Retinal pigment epithelial cell (primary cell): Measurements from ENCODE around the gene GLI1.
"Not testable (repeated sequence)": the region's sequence is repeated elsewhere in the genome, so short reads cannot be mapped to it uniquely, and the experiment has no call there.

Experiments
- DNase-seq: peaks from one replicate; pipeline ENCODE4 v3.0.0-alpha.2; 2010; ENCODE audit warnings: low read depth
- H3K4me3 ChIP-seq: 2 replicates; pipeline ENCODE4 v1.5.1; 2011; ENCODE audit warnings: mild to moderate bottlenecking, low read length, control low read depth, moderate library complexity
- CTCF ChIP-seq: conservative IDR thresholded peaks from 2 replicates; pipeline ENCODE4 v1.5.1; 2011; ENCODE audit warnings: low read depth, low read length, control low read depth, inconsistent platforms

Gene GLI1

GRCh38 chr12:57491393-57492280 is 32.1 kb downstream of the GLI1 start:
- peak; percentile 17 for TF ChIP-seq CTCF
- no peak overlapping the region for H3K4me3 ChIP-seq
- DNase-seq: no peak

GRCh38 chr12:57495051-57495701 is 35.6 kb downstream of the GLI1 start:
- DNase-seq, H3K4me3 ChIP-seq: not testable (repeated sequence)

- H3K4me3 ChIP-seq: no peak overlapping the region
- DNase-seq: no peak
- no peak for TF ChIP-seq CTCF
Observed at GRCh38 chr12:57496822-57497221, 37.2 kb downstream of the GLI1 start.

- H3K4me3 ChIP-seq: no peak overlapping the region
- DNase-seq: no peak
- no peak for TF ChIP-seq CTCF
Observed at GRCh38 chr12:57497223-57498131, 37.9 kb downstream of the GLI1 start.

GRCh38 chr12:57498132-57498502 is 38.5 kb downstream of the GLI1 start:
- DNase-seq: no peak
- no peak overlapping the region for H3K4me3 ChIP-seq
- TF ChIP-seq CTCF: peak; percentile 4

- no peak for TF ChIP-seq CTCF
- H3K4me3 ChIP-seq: no peak overlapping the region
- no peak for DNase-seq
Observed at GRCh38 chr12:57498571-57498970, 39.0 kb downstream of the GLI1 start.

GRCh38 chr12:57500213-57500612 is 40.6 kb downstream of the GLI1 start:
- DNase-seq: no peak
- H3K4me3 ChIP-seq: no peak overlapping the region
- TF ChIP-seq CTCF: no peak

GRCh38 chr12:57502311-57502969 is 42.9 kb downstream of the GLI1 start:
- DNase-seq: not testable (repeated sequence)

GRCh38 chr12:57506541-57506940 is 47.0 kb downstream of the GLI1 start:
- DNase-seq, H3K4me3 ChIP-seq: not testable (repeated sequence)

More at GRCh38 chr12:57502311-57502969, 42.9 kb downstream of the GLI1 start:
- not testable (repeated sequence) for H3K4me3 ChIP-seq

- not testable (repeated sequence) for H3K4me3 ChIP-seq, DNase-seq
Observed at GRCh38 chr12:57507796-57508195, 48.2 kb downstream of the GLI1 start.
